ENCODE data around the gene CFAP58.

DNA sequence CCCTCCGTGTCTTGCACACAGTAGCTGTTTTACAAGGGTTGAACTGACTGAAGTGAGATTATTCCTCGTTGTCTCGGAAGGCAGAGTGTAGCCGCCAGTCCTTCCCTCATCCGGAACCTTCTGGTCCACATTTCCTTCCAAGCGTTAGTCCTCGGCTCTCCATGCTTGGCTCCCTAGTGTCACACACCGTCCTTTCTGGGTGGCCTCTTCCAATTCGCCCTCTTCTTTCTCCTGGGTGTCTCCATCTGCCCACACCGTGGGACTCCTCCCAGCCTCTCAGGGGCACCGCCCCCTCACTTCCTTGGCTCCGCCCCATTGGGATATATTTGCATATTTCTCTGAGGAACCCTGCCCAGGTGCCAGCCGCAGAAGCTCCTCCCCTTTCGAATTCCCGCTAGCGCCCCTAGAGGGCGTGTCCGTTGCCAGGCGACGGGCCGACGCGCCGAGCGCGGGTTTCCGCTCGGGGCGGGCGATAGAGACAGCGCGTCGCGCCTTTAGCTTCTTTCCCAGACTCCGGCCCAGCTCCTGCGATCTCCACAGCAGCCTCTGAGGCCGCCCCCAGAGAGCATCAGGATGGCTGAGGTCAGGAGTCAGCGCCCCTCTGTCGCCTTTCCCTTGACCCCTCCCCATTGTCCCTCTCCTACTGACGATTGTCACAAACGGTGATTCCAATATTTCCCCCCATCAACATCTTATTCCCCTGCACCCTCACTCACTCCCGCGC, at the start of gene CFAP58:
- TF ChIP-seq POLR2A (IDR thresholded peaks at IDR 0.05) (no peak), EP300 (IDR thresholded peaks at IDR 0.05) (no peak), POLR2AphosphoS5 (IDR thresholded peaks at IDR 0.05) (peak in 2 of 3 donors; percentile 39 to 75)
- TF ChIP-seq, protein P1, sequence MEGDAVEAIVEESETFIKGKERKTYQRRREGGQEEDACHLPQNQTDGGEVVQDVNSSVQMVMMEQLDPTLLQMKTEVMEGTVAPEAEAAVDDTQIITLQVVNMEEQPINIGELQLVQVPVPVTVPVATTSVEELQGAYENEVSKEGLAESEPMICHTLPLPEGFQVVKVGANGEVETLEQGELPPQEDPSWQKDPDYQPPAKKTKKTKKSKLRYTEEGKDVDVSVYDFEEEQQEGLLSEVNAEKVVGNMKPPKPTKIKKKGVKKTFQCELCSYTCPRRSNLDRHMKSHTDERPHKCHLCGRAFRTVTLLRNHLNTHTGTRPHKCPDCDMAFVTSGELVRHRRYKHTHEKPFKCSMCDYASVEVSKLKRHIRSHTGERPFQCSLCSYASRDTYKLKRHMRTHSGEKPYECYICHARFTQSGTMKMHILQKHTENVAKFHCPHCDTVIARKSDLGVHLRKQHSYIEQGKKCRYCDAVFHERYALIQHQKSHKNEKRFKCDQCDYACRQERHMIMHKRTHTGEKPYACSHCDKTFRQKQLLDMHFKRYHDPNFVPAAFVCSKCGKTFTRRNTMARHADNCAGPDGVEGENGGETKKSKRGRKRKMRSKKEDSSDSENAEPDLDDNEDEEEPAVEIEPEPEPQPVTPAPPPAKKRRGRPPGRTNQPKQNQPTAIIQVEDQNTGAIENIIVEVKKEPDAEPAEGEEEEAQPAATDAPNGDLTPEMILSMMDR (IDR thresholded peaks at IDR 0.05): peak in 4 of 7 experiments; percentile 71 to 84 (median 75)
